ENCODE results near the gene PCSK6.

The PCSK6 gene

DNA sequence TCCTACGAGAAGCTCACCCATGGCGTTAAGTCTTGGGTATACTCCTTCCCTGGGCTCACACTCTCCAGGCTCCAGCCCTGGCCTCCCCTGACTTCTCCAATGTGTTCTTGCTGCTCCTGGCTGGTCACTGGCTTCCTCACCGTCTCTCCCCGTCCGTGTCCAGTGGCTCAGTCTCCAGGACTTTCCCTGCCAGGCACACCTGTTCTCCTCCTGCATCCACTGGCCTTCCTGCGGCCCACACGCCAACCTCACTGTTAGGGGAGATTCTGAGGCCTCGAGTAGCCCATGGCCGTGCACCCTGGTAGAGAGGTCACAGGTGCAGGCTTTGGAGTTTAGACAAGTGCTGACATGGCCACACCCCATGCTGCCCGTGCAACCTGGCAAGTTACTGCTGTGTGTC, 102.5 kb downstream of the PCSK6 start:
- no peak overlapping the region for H3K4ac ChIP-seq (ENCODE audit: low read length)
- peaks cover 0 to 3% of the 10 kb centered on the region in 2 donors for H3K4me1 ChIP-seq (ENCODE audit: control insufficient read depth in 2 of 2, insufficient read depth in 1 of 2, low read depth in 1 of 2, low read length in 2 of 2)
- H2BK15ac ChIP-seq (ENCODE audit: low read length), result no peak overlapping the region
- no CpG with 5 or more reads among the region's 10 CpGs for WGBS, 2 donors (ENCODE audit: extremely low coverage in 2 of 2, insufficient read length in 2 of 2, insufficient replicate concordance in 1 of 2)
- no peak overlapping the region for H3K4me2 ChIP-seq (ENCODE audit: insufficient read depth, low read length, poor library complexity, severe bottlenecking)
- no peak overlapping the region for H2BK5ac ChIP-seq (ENCODE audit: low read length)
- no peaks in the 10 kb centered on the region for H3K9me3 ChIP-seq (replicated peaks in 1 of 2; ENCODE audit: control insufficient read depth in 2 of 2, insufficient read depth in 1 of 2, low read depth in 1 of 2, low read length in 2 of 2)
- no peaks in the 10 kb centered on the region for H3K79me1 ChIP-seq (ENCODE audit: low read depth, low read length)
- H3K18ac ChIP-seq (ENCODE audit: low read length), result peak overlapping the region; percentile 59
- no peak overlapping the region for H3K4me3 ChIP-seq (ENCODE audit: low read length in 2 of 2)
- H3K36me3 ChIP-seq (replicated peaks in 1 of 2; ENCODE audit: control insufficient read depth in 2 of 2, insufficient read depth in 2 of 2, low read length in 2 of 2), result peaks cover 0 to 37% of the 10 kb centered on the region in 2 donors
- no peak overlapping the region for H3K27ac ChIP-seq (replicated peaks; ENCODE audit: low read length)
- H4K91ac ChIP-seq (ENCODE audit: low read depth, low read length, poor library complexity), result no peak overlapping the region
- no peak overlapping the region for H2BK12ac ChIP-seq (ENCODE audit: low read length)
- H3K9ac ChIP-seq (ENCODE audit: low read depth, low read length, poor library complexity), result no peak overlapping the region
- H3K14ac ChIP-seq (ENCODE audit: low read length), result no peak overlapping the region
- no peak overlapping the region for H2AFZ ChIP-seq (ENCODE audit: low read length)
- no peak overlapping the region for H3K23ac ChIP-seq (ENCODE audit: low read depth, low read length, poor library complexity)
- no peak overlapping the region for H2AK5ac ChIP-seq (ENCODE audit: low read depth, low read length)
- H3K27me3 ChIP-seq (ENCODE audit: control insufficient read depth in 3 of 3, insufficient read depth in 3 of 3, low read depth in 1 of 3, low read length in 3 of 3), result no peaks in the 10 kb centered on the region
- H4K8ac ChIP-seq (ENCODE audit: low read depth, low read length), result no peak overlapping the region
- H2BK120ac ChIP-seq (ENCODE audit: low read depth, low read length), result no peak overlapping the region
- no peak for DNase-seq (ENCODE audit: low spot score)

DNA sequence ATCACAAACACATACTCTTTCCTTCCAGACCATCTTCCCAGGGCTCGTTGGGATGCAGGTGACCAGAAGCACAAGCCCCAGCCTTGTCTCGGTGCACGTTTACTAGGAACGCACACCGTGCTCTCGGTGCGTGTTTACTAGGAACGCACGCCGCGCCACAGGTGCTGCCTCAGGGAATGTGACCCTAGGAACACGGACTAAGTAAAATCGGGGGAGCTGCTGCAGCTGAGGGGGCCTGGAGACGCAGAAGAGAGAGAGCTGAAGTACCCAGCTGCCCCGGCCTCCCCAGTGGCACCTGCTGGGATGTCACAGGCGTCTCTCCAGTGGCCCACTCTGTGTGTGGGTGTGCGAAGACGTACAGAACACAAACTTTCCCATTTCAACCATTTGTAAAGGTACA, 103.5 kb downstream of the PCSK6 start:
- no peak overlapping the region for H4K91ac ChIP-seq (ENCODE audit: low read depth, low read length, poor library complexity)
- H2BK120ac ChIP-seq (ENCODE audit: low read depth, low read length), result no peak overlapping the region
- H2BK15ac ChIP-seq (ENCODE audit: low read length), result no peak overlapping the region
- H3K9me3 ChIP-seq (replicated peaks in 1 of 2; ENCODE audit: control insufficient read depth in 2 of 2, insufficient read depth in 1 of 2, low read depth in 1 of 2, low read length in 2 of 2), result no peaks in the 10 kb centered on the region
- H3K4ac ChIP-seq (ENCODE audit: low read length), result no peak overlapping the region
- no peak overlapping the region for H3K9ac ChIP-seq (ENCODE audit: low read depth, low read length, poor library complexity)
- H3K27me3 ChIP-seq (ENCODE audit: control insufficient read depth in 3 of 3, insufficient read depth in 3 of 3, low read depth in 1 of 3, low read length in 3 of 3), result no peaks in the 10 kb centered on the region
- no peak overlapping the region for H3K4me2 ChIP-seq (ENCODE audit: insufficient read depth, low read length, poor library complexity, severe bottlenecking)
- H2AFZ ChIP-seq (ENCODE audit: low read length), result no peak overlapping the region
- no peak overlapping the region for H3K4me3 ChIP-seq (ENCODE audit: low read length in 2 of 2)
- no peaks in the 10 kb centered on the region for H3K79me1 ChIP-seq (ENCODE audit: low read depth, low read length)
- DNase-seq (ENCODE audit: low spot score), result no peak
- H3K23ac ChIP-seq (ENCODE audit: low read depth, low read length, poor library complexity), result no peak overlapping the region
- H3K14ac ChIP-seq (ENCODE audit: low read length), result no peak overlapping the region
- peak overlapping the region; percentile 25 for H3K18ac ChIP-seq (ENCODE audit: low read length)
- H3K4me1 ChIP-seq (ENCODE audit: control insufficient read depth in 2 of 2, insufficient read depth in 1 of 2, low read depth in 1 of 2, low read length in 2 of 2), result peaks cover 0 to 2% of the 10 kb centered on the region in 2 donors
- H2BK5ac ChIP-seq (ENCODE audit: low read length), result no peak overlapping the region
- no CpG with 5 or more reads among the region's 18 CpGs for WGBS, 2 donors (ENCODE audit: extremely low coverage in 2 of 2, insufficient read length in 2 of 2, insufficient replicate concordance in 1 of 2)
- no peak overlapping the region for H2BK12ac ChIP-seq (ENCODE audit: low read length)
- peaks cover 0 to 41% of the 10 kb centered on the region in 2 donors for H3K36me3 ChIP-seq (replicated peaks in 1 of 2; ENCODE audit: control insufficient read depth in 2 of 2, insufficient read depth in 2 of 2, low read length in 2 of 2)
- H3K27ac ChIP-seq (replicated peaks; ENCODE audit: low read length), result no peak overlapping the region
- peak overlapping the region; percentile 66 for H2AK5ac ChIP-seq (ENCODE audit: low read depth, low read length)
- H4K8ac ChIP-seq (ENCODE audit: low read depth, low read length), result no peak overlapping the region

DNA sequence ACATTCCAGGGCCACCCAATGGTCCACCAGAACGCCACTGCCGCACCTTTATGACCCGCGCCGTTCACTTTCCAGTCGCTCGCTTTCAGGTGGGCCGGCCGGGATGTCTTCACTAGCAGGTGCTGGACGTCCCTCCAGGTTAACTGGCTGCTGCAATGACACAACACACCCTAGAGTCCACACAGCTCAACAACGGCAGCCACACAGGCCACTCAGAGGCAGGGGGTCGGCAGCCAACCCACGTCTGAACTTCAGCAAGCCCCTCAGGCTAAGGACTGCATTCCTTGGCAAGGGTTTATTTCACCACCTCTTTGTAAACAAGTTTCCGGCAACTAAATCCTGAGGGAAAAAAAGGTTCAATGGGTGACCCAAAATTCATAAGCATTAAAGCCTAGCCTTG, 105.2 kb downstream of the PCSK6 start:
- no peak overlapping the region for H2AFZ ChIP-seq (ENCODE audit: low read length)
- no peak overlapping the region for H3K14ac ChIP-seq (ENCODE audit: low read length)
- H3K18ac ChIP-seq (ENCODE audit: low read length), result no peak overlapping the region
- no peak overlapping the region for H2AK5ac ChIP-seq (ENCODE audit: low read depth, low read length)
- H4K91ac ChIP-seq (ENCODE audit: low read depth, low read length, poor library complexity), result no peak overlapping the region
- no peak overlapping the region for H4K8ac ChIP-seq (ENCODE audit: low read depth, low read length)
- H3K4me3 ChIP-seq (ENCODE audit: low read length in 2 of 2), result no peak overlapping the region
- no peak overlapping the region for H3K23ac ChIP-seq (ENCODE audit: low read depth, low read length, poor library complexity)
- no peak overlapping the region for H2BK12ac ChIP-seq (ENCODE audit: low read length)
- H2BK120ac ChIP-seq (ENCODE audit: low read depth, low read length), result no peak overlapping the region
- peaks cover 0 to 42% of the 10 kb centered on the region in 2 donors for H3K36me3 ChIP-seq (replicated peaks in 1 of 2; ENCODE audit: control insufficient read depth in 2 of 2, insufficient read depth in 2 of 2, low read length in 2 of 2)
- DNase-seq (ENCODE audit: low spot score), result no peak
- H3K9ac ChIP-seq (ENCODE audit: low read depth, low read length, poor library complexity), result no peak overlapping the region
- H3K4me2 ChIP-seq (ENCODE audit: insufficient read depth, low read length, poor library complexity, severe bottlenecking), result no peak overlapping the region
- no peak overlapping the region for H3K4ac ChIP-seq (ENCODE audit: low read length)
- peaks cover 0 to 2% of the 10 kb centered on the region in 2 donors for H3K4me1 ChIP-seq (ENCODE audit: control insufficient read depth in 2 of 2, insufficient read depth in 1 of 2, low read depth in 1 of 2, low read length in 2 of 2)
- no peak overlapping the region for H2BK15ac ChIP-seq (ENCODE audit: low read length)
- H3K27me3 ChIP-seq (ENCODE audit: control insufficient read depth in 3 of 3, insufficient read depth in 3 of 3, low read depth in 1 of 3, low read length in 3 of 3), result no peaks in the 10 kb centered on the region
- no peaks in the 10 kb centered on the region for H3K9me3 ChIP-seq (replicated peaks in 1 of 2; ENCODE audit: control insufficient read depth in 2 of 2, insufficient read depth in 1 of 2, low read depth in 1 of 2, low read length in 2 of 2)
- H2BK5ac ChIP-seq (ENCODE audit: low read length), result no peak overlapping the region
- no peaks in the 10 kb centered on the region for H3K79me1 ChIP-seq (ENCODE audit: low read depth, low read length)
- WGBS, 2 donors (ENCODE audit: extremely low coverage in 2 of 2, insufficient read length in 2 of 2, insufficient replicate concordance in 1 of 2), result no CpG with 5 or more reads among the region's 14 CpGs
- H3K27ac ChIP-seq (replicated peaks; ENCODE audit: low read length), result no peak overlapping the region

DNA sequence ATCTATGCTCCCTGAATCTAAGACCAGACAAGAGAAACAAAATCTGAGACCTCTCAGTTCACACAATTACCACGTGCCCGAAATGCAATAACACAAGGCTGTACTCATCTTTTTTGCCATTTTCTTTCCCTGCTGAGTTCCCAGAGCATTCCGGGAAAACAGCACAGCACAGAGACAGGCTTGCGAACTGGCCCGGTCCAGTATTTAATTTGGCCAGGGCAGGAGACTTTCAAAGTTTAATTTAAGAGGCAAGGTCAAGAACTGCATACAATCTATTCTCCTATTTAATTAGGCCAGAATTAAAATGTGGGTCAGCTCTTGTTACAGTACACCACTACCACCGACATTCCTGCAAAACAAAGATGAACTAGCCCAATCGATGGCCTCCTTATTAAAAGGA, 107.0 kb downstream of the PCSK6 start:
- no peak overlapping the region for H4K8ac ChIP-seq (ENCODE audit: low read depth, low read length)
- no peak overlapping the region for H2BK120ac ChIP-seq (ENCODE audit: low read depth, low read length)
- no peaks in the 10 kb centered on the region for H3K27me3 ChIP-seq (ENCODE audit: control insufficient read depth in 3 of 3, insufficient read depth in 3 of 3, low read depth in 1 of 3, low read length in 3 of 3)
- H2AK5ac ChIP-seq (ENCODE audit: low read depth, low read length), result no peak overlapping the region
- H3K4me1 ChIP-seq (ENCODE audit: control insufficient read depth in 2 of 2, insufficient read depth in 1 of 2, low read depth in 1 of 2, low read length in 2 of 2), result peaks cover 0 to 2% of the 10 kb centered on the region in 2 donors
- H3K4me2 ChIP-seq (ENCODE audit: insufficient read depth, low read length, poor library complexity, severe bottlenecking), result no peak overlapping the region
- no peak overlapping the region for H3K14ac ChIP-seq (ENCODE audit: low read length)
- H2AFZ ChIP-seq (ENCODE audit: low read length), result no peak overlapping the region
- WGBS, 2 donors (ENCODE audit: extremely low coverage in 2 of 2, insufficient read length in 2 of 2, insufficient replicate concordance in 1 of 2), result no CpG with 5 or more reads among the region's 7 CpGs
- H3K4me3 ChIP-seq (ENCODE audit: low read length in 2 of 2), result no peak overlapping the region
- no peak overlapping the region for H2BK15ac ChIP-seq (ENCODE audit: low read length)
- H3K9me3 ChIP-seq (replicated peaks in 1 of 2; ENCODE audit: control insufficient read depth in 2 of 2, insufficient read depth in 1 of 2, low read depth in 1 of 2, low read length in 2 of 2), result no peaks in the 10 kb centered on the region
- H3K23ac ChIP-seq (ENCODE audit: low read depth, low read length, poor library complexity), result no peak overlapping the region
- DNase-seq (ENCODE audit: low spot score), result no peak
- no peak overlapping the region for H3K18ac ChIP-seq (ENCODE audit: low read length)
- no peak overlapping the region for H3K4ac ChIP-seq (ENCODE audit: low read length)
- H3K9ac ChIP-seq (ENCODE audit: low read depth, low read length, poor library complexity), result no peak overlapping the region
- no peaks in the 10 kb centered on the region for H3K79me1 ChIP-seq (ENCODE audit: low read depth, low read length)
- no peak overlapping the region for H3K27ac ChIP-seq (replicated peaks; ENCODE audit: low read length)
- no peak overlapping the region for H4K91ac ChIP-seq (ENCODE audit: low read depth, low read length, poor library complexity)
- H3K36me3 ChIP-seq (replicated peaks in 1 of 2; ENCODE audit: control insufficient read depth in 2 of 2, insufficient read depth in 2 of 2, low read length in 2 of 2), result peaks cover 0 to 28% of the 10 kb centered on the region in 2 donors
- H2BK12ac ChIP-seq (ENCODE audit: low read length), result no peak overlapping the region
- no peak overlapping the region for H2BK5ac ChIP-seq (ENCODE audit: low read length)
